DND-41 (cell line): ENCODE results near the gene FBXL12.

ENCODE experiments used
- ATAC-seq: fragments of 200-7000 bp; cut with Tn5 transposase; 3 replicates; pipeline ENCODE4 v1.9.1; 2021; ENCODE audit warnings: low read depth; ENCODE audit not compliant: insufficient read depth
- DNase-seq: peaks from one replicate; pipeline ENCODE4 v3.0.0-alpha.2; 2020
- H2AFZ ChIP-seq: 2 replicates; pipeline ENCODE4 v1.6.0; 2012; ENCODE audit warnings: low read depth, low read length
- H3K27ac ChIP-seq: 2 replicates; pipeline ENCODE4 v1.5.1; 2012; ENCODE audit warnings: low read length, inconsistent platforms
- H3K27me3 ChIP-seq: fragments of 200-600 bp; sonication (generic); 2 replicates; pipeline ENCODE4 v1.6.0; 2012; ENCODE audit warnings: low read length, mild to moderate bottlenecking, inconsistent platforms; ENCODE audit not compliant: insufficient read depth, poor library complexity
- H3K36me3 ChIP-seq: 2 replicates; pipeline ENCODE4 v1.5.1; 2012; ENCODE audit warnings: low read length, inconsistent platforms; ENCODE audit not compliant: insufficient read depth
- H3K4me1 ChIP-seq: 2 replicates; pipeline ENCODE4 v1.5.1; 2012; ENCODE audit warnings: mild to moderate bottlenecking, low read length; ENCODE audit not compliant: insufficient read depth
- H3K4me2 ChIP-seq: 2 replicates; pipeline ENCODE4 v1.6.0; 2012; ENCODE audit warnings: mild to moderate bottlenecking, moderate library complexity, low read length, inconsistent platforms; ENCODE audit not compliant: insufficient read depth
- H3K4me3 ChIP-seq, 2 experiments: fragments of 200-600 bp in 1 of 2; shearing (Covaris generic) in 1 of 2; 2 replicates each; pipeline ENCODE4 v1.5.1; 2012 to 2016; ENCODE audit warnings: inconsistent platforms in 2 of 2, low read length in 2 of 2, mild to moderate bottlenecking in 2 of 2, low read depth in 1 of 2, moderate library complexity in 1 of 2
- H3K79me2 ChIP-seq: 2 replicates; pipeline ENCODE4 v1.6.0; 2012; ENCODE audit warnings: low read length, inconsistent platforms; ENCODE audit not compliant: insufficient read depth
- H3K9ac ChIP-seq: 2 replicates; pipeline ENCODE4 v1.6.0; 2012; ENCODE audit warnings: low read depth, mild to moderate bottlenecking, inconsistent platforms, low read length, moderate library complexity
- H3K9me3 ChIP-seq: 2 replicates; pipeline ENCODE4 v1.5.1; 2012; ENCODE audit warnings: low read length, moderate library complexity, mild to moderate bottlenecking, inconsistent platforms; ENCODE audit not compliant: insufficient read depth, severe bottlenecking
- H4K20me1 ChIP-seq: 2 replicates; pipeline ENCODE4 v1.6.0; 2012; ENCODE audit warnings: low read length; ENCODE audit not compliant: insufficient read depth
- TF ChIP-seq, protein P1 (sequence below): IDR thresholded peaks from 2 replicates; pipeline ENCODE4 v1.5.1; 2012; ENCODE audit warnings: borderline replicate concordance, low read length, moderate library complexity, mild to moderate bottlenecking; ENCODE audit not compliant: poor library complexity, severe bottlenecking; ENCODE audit errors: extremely low read depth

Gene FBXL12

DNA sequence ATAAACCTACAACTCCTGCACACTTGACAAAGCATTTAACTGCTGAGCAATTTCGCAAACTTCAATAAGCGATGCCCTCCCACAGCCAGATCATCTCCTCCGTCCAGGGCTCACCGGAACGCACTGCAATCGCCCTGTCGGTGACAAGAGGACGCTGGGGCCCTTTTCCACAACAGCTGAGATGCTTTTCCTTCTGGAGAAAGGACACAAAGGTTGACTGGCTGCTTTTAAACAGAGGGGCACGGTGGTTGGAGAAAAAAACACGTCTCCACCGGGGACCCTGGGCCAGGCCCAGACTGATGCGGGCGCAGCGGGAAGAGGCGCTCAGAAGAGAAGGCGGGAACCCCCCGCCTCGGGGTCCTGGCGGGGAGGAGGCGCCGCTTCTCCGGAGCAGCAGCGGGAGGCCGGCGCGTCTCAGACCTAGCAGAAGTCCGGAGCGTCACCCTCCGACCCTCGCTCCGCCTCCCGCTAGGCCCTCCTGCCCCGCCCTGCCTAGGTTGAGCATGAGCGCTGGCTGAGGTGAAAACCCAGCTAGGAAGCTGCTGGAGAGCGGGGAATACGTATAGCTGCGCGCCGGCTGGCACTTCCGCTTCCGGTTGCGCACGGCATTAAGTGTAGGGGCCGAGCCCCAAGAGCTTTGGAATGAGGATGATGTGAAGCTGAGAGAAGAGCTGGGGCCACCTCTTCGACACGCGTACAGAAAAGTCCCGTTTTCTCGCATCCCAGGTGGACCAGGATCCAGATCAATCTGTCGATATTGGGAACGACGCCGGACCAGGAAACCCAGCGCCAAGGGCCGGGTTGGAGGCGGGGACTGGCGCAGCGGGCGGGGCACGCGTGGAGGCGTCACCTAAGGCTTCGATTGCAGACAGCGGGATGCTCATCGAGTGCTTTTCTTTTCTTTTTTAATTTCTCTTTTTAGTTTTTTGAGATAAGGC is 50.4 kb downstream of the FBXL12 start, which contains the start of gene ZNF846:
TSS of gene ZNF846 (minus strand) at position 564 of the 938 bp plus-strand sequence. CDS start 3,788 bp downstream, outside the sequence.
- TF ChIP-seq, protein P1, sequence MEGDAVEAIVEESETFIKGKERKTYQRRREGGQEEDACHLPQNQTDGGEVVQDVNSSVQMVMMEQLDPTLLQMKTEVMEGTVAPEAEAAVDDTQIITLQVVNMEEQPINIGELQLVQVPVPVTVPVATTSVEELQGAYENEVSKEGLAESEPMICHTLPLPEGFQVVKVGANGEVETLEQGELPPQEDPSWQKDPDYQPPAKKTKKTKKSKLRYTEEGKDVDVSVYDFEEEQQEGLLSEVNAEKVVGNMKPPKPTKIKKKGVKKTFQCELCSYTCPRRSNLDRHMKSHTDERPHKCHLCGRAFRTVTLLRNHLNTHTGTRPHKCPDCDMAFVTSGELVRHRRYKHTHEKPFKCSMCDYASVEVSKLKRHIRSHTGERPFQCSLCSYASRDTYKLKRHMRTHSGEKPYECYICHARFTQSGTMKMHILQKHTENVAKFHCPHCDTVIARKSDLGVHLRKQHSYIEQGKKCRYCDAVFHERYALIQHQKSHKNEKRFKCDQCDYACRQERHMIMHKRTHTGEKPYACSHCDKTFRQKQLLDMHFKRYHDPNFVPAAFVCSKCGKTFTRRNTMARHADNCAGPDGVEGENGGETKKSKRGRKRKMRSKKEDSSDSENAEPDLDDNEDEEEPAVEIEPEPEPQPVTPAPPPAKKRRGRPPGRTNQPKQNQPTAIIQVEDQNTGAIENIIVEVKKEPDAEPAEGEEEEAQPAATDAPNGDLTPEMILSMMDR: no peak
- Histone ChIP-seq H3K9me3 (peaks cover 4% of the 10 kb centered on the region), H3K79me2 (peaks cover 28% of the 10 kb centered on the region), H2AFZ (peak within 1 kb of the TSS; percentile 98), H4K20me1 (no peaks in the 10 kb centered on the region), H3K4me1 (peaks cover 24% of the 10 kb centered on the region), H3K36me3 (peaks cover 8% of the 10 kb centered on the region), H3K9ac (peak within 1 kb of the TSS; percentile 94), H3K27me3 (no peaks in the 10 kb centered on the region), H3K4me3 (peak within 1 kb of the TSS; percentile 96), H3K4me2 (peak within 1 kb of the TSS; percentile 97), H3K27ac (peak within 1 kb of the TSS; percentile 100)
- DNase-seq: peak; percentile 95
- peak; percentile 97 for ATAC-seq
